A549 treated with DMSO at 1 μM for 4 hours (cell line): Measurements from ENCODE around the gene MINAR2. TPM values are rescaled to one million over a fixed set of nuclear protein-coding genes. Genes with fewer than 3 reads are reported as not detected.

Experiments
- total RNA-seq: library from RNA; stranded (reverse); fragments of 200-300 nt; extraction: Qiagen RNA extraction; gene quantifications from 5 replicates; pipeline ENCODE4 v1.2.3, GENCODE V29; 2022; ENCODE audit warnings: low read depth

Gene MINAR2
- total RNA-seq, result not detected in 5 replicates

GRCh38 chr5:129747572-129748407 lies at the start of gene MINAR2:
MINAR2 (plus strand) TSS chr5:129748094; CDS start chr5:129748191, 97 bp downstream.

Other genes starting within 250 kb of the MINAR2 start
- 0.03 to 0.10 TPM (median 0.07 TPM) in 5 replicates for gene CHSY3, start 156.4 kb downstream of the MINAR2 start, total RNA-seq